ENCODE results near the gene MED8.

Gene MED8

DNA sequence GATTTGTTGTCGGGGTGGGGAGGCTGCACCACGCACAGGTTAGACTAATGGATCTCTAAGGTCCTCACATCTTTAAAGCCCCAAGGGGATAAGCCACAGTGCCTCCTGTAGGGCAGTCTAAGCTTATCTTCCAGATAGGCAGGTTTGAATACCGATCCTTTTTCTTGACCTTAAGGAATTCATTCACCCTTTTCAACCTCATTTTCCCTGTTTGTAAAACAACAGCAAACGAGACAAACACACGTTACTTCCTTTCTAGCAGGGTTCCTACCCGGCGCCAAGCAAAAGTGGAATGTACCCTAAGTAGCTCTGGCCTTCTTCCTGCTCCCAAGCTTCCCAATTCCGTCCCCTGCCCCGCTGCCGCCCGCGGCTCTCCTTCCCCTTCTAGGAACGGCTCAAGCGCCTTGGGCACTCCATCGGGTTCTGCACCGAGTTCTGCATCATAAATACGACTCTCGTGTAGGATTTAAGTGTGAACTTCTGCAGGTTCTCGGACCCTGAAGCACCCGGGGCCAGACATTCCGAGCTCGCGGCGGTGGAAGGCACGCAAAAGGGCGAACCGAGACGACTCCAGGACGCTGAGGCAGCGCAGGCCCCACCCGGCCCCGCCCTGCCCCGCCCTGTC is 31.4 kb downstream of the MED8 start:
- DNase-seq, result peak; percentile 60

DNA sequence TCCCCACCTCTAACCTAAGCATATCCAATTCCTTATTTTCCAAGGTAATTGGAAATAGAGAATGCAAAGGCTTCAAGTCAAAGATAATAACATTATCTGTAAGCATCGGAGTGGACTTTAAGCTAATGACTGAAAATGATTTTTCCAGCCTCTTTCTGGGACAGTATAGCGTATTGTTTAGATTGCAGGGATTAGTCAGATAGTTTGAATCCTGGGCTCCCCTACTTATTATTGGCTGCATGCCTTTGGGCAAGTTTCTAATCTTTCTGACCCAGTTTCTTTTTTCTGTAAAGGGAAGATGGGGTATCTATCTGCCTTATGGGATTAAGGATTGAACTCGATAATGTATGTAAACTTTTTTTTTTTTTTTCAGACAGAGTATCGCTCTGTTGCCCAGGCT is 32.3 kb downstream of the MED8 start:
- DNase-seq, result peak; percentile 29

DNA sequence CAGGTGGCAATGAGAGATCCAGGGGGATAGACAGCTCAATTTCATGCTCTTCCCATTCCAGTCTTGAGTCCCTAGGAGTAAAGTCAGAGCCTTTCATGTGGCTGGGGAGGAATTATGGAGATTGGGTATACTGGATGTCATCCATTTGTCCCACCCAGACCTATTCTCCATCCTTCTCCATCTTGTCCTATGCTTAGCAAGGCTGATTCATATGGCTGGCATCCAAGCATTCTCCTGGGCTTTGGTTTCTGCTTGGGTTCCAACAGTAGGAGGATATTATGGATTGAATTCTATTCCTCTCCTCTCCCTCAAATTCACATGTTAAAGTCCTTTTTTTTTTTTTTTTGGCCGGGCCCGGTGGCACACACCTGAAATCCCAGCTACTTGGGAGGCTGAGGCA is 34.7 kb downstream of the MED8 start:
- DNase-seq, result no peak

DNA sequence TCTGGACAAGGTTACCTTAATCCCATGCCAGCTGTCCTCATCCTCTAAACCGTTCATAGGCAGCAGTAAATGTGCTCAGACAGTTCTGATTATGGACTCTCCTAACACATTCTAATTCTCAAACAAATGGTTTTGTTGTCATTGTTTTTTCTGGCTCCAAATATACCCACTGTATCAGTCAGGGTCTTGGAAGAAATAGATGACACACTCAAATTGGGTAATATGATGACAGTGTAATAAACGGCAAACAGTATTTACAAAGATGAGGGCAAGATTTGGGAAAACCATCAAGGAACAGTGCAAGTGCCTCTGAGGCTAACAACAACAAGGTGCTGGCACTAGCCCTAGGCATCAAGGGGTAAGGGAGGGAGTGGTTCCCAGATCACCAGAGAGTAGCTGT is 35.1 kb downstream of the MED8 start:
- no peak for DNase-seq

DNA sequence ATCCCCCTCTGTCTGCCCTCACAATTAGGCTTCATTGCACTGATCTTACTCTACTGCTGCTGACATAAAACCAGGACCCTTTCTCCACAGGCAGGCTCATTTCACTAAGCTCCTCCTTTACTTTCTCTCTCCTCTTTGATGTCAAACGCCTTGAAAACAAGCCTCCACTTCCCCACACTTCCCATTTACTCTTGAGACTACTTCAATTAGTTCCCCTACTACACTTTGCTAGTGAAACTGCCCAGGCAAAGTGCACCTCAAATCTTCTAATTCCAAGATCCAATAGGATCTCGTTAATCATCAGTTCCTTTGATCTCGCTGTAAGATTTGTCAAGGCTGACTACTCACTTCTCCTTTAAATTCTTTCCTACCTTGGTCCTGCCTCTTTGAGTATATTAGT is 36.7 kb downstream of the MED8 start:
- DNase-seq, result no peak

DNA sequence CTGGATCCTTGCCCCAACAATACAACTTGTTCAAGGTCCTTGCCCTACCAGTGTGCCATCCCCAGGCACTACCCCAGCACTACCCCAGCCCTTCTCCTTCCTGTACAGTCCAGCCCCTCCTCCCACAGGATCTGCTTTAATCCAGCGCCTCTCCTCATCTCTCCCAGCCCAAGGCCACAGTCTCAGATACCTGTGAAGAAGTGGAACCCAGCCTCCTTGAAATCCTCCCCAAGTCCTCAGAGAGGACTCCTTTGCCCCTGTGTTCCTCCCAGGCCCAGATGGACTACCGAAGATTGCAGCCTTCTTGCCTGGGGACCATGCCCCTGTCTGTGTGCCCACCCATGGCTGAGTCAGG is 37.3 kb downstream of the MED8 start:
- DNase-seq, result no peak

DNA sequence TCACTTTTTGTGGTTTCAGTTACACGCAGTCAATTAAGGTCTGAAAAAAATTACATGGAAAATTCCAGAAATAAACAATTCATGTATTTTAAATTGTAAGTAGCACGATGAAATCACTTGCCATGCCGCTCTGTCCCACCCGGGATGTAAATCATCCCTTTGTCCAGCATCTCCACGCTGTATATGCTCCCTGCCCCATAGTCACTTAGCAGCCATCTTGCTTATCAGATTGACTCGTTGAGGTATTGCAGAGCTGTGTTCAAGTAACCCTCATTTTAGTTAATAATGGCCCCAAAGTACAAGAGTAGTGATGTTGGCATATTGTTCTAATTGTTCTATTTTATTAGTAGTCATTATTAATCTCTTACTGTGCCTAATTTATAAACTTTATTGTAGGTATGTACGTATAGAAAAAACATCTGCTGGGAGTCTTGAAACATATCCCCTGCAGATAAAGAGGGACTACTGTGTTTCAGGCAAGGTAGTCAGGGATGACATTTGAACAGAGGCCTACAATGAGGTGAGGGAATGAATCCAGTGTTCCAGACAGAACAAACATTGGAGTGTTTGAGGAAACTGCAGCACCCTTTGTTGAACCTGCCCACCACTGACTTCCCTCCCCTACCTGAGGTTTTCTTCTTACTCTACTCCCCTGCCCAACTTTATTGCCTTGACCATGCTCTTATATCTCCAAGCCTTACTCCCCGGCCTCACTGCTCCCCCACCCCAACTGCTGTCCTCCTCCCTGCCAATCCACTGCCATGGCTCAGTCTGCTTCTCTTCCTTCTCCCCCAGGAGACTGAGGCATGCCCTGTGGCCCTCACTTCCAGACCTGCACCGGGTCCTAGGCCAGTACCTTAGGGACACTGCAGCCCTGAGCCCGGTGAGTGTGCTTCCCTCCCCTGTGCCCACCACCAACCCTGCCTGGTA is 37.9 kb downstream of the MED8 start:
- DNase-seq, result no peak

DNA sequence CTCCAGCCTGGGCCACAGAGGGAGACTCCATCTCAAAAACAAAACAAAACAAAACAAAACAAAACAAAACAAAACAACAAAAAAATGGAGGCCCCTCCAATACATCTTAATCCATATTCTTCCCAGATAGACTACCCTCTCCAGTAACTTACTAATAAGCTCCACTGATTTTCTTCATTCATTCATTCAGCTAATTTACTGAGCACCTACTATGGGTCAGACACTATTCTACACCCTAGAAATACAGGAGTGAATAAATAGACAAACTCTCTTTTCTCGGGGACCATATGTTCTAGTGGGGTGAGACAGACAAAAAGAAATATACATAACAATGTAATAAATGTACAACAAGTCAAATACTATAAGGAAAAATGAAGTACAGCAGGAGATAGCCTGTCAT is 38.6 kb downstream of the MED8 start:
- DNase-seq, result no peak

DNA sequence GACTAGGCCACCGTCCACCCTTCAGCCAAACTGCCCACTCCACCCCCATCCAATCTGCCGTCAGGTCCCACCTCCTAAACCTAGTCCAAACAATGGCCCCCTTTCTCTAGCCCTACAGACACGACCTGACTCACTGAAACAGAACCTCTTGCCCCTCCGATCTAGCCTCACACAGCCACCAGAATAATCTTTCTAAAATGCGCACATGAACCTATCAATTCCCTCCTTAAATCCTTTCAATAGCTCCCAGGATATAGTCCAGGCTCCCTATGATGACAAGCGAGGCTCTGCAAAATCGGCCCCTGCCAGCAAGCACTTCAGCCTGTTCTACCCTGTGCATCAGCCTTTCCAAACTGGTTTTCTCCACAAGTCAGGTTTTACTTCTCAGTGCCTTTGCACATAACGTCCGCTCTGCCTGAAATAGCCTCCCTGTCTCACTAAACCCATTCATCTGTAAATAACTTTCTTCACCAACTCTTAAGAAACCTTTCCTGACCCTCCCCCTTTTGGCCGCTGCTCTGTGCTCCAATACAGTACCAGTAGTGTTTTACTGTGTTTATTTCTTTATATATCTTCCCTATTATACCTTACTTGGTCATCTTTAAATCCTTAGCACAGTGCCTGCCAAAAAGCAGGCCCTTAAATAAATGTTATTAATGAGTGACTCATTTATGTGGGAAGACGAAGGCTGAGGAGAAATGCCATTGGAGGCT is 39.9 kb downstream of the MED8 start:
- DNase-seq, result peak; percentile 69

DNA sequence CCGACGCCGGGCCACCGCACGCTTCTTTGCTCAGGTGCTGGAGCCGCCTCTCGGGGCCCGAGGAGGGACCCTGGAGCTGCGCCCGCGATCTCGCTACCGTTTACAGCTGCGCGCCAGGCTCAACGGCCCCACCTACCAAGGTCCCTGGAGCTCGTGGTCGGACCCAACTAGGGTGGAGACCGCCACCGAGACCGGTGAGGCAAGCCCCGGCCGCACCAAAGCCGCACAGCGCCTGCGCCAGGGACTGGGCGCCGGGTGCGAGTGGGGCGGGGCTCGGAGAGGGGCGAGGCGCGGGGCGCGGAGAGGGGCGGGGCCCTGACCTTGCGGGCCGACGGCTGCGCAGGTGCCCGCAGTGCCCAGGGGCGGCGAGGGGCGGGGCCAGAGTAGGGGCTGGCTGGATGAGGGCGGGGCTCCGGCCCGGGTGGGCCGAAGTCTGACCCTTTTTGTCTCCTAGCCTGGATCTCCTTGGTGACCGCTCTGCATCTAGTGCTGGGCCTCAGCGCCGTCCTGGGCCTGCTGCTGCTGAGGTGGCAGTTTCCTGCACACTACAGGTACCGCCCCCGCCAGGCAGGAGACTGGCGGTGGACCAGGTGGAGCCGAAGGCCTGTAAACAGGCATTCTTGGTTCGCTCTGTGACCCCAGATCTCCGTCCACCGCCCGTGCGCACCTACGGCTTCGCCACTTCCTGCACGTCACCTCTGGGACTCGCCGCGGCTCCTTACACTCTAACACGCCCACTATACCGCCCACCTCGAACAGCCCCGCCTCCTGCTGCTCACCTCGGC is 40.6 kb downstream of the MED8 start:
- DNase-seq, result no peak

DNA sequence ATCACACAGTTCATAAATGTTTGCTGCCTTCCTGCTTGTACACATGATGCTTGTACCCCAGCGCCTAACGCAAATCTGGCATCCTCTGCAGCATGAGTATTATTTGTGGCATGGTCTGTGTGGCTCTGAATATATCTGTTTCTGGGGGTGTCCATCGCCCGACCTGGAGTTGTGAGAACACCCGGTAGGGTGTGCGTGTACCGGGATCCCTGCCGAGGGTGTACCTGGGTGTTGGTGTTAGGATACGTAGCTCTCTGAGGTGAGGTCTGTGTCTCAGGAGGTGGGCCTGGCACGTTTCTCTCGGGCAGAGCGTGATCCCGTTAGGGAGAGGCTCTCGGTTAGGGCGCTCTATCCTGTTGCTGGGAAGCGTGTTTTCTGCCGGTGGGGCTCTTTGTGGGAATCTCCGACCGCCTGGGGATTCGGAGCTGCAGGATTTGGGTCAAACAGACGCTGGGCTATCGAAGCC is 41.2 kb downstream of the MED8 start:
- no peak for DNase-seq

DNA sequence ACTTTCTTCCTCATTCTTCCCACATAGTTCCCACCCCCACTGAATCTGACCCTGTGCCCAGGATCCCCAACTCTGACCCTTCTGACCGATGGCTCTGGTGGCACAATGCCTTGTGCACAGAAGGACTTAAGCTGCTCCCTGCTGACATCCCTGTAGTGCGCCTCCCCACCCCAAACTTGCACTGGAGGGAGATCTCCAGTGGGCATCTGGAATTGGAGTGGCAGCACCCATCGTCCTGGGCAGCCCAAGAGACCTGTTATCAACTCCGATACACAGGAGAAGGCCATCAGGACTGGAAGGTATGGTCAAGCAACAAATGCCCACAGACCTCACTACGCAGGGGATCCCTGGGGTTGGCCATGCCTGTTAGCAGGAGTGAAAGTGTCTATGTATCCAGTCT is 43.0 kb downstream of the MED8 start:
- no peak for DNase-seq

DNA sequence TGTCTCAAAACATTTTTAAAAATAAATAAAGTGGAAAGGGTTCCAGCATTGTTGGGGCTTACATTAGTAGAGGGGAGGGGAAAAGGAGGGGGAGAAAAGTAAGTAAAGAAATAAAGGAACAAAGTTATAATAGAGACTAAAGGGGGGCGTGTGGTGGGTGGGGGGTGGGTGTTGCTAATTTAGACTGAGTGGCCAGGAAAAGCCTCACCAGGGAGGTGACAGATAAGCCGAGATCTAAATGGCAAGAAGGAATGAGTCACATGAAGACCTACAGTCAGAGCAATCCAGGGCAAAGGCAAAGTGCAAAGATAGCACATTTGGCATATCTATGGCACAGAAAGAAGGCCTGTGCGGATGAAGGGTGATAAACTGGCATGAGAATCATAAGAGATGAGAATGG is 44.5 kb downstream of the MED8 start:
- DNase-seq, result no peak

DNA sequence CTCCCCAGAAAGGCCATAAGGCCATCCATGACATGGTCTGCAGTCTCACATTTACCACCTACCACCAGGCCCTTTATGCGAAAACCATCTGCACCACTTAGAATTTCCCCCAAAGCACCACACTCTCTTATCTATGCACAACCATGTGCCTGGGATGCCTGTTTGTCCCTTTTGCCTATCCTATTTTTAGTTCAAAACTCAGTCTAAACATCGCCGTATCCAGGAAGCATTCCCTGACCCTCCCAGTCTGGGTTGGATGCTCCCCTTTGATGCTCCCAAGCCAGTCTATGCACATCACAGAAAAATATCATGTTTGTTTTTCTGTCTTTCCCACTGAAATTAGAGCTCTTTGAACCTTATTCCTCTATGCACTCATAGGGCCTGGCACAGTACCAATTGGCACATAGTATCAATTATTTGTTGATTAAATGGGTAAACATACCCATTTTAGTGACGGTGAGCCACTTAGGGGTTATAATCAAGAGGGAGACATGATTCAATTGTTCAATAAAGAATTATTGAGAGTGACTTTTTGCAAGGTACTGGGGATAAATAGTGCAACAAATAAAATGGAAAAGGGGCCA is 45.2 kb downstream of the MED8 start:
- DNase-seq, result no peak

DNA sequence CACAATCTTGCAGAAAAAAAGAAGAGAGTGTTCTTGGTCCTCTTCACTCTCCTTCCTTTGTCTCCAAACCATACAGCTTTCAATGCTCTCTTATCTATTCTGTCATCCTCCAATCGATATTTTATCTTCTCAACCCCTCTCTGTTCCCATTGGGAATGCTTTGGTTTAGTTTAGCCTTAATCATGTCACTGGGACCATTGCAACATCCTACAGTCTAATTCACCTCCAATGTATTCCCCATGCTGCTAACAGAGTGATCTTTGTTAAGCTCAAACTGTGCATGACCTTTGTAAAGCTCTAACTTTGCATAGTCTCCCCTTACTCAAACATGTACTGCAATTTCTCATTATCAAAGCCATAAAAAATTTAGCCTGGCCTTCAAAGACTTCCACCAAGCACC is 49.0 kb downstream of the MED8 start:
- no peak for DNase-seq

DNA sequence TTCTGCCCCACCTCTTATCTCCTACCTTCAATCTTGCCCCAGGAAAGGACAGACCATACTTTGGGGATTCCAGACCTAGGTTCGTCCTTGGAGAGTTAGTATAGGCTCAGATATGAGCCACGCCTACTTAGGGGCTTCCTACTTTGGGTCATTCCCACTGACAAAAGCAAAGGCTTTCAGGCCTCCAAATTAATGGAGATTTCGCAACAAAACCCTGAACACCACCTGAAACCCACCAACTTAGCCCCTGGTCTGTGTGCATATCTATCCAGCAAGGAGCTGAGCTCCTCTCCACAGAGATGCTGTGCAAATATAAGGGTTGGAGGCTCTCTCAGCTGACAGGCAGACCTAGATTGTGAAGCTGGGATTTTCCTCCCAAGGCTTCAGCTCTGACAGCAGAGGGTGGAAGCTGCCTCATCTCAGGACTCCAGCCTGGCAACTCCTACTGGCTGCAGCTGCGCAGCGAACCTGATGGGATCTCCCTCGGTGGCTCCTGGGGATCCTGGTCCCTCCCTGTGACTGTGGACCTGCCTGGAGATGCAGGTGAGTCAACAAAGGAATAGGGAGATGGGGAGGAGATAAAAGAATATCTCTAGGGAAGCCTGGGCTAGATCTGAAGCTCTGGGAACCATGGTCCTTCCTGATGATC is 49.9 kb downstream of the MED8 start:
- DNase-seq, result no peak

DNA sequence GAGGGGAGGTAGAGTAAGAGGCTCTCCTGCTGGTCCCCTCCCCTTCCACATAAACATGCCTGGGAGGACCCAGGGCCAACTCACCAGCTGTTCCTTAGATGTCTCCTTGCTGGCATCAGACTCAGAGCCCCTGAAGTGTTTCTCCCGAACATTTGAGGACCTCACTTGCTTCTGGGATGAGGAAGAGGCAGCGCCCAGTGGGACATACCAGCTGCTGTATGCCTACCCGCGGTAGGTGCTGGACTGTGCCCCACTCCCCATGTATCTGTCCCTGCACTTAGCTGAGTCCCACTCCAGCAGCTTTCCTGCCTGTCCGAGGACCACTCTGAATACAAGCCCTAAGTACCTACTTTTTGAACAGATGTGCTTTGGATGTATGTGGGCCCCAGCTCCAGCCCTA is 51.6 kb downstream of the MED8 start:
- no peak for DNase-seq

DNA sequence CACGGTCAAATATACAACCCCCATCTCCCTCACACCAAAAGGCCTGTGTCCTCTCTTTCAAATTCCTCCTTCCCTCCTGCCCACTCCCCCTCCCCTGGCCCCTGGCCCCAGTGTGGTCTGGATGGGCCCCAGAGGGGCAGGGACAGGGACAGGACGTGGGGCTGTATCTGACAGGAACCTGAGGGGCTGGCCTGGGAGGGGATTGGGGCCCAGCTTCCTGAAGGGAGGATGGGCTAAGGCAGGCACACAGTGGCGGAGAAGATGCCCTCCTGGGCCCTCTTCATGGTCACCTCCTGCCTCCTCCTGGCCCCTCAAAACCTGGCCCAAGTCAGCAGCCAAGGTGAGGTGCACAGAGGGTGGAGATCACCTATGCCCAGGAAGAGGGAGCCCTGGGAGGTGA is 52.0 kb downstream of the MED8 start, which contains the start of gene MPL:
Gene MPL (plus strand): TSS at position 231 of the 400 bp plus-strand sequence. CDS start 31 bp downstream, at position 262.
- no peak for DNase-seq

DNA sequence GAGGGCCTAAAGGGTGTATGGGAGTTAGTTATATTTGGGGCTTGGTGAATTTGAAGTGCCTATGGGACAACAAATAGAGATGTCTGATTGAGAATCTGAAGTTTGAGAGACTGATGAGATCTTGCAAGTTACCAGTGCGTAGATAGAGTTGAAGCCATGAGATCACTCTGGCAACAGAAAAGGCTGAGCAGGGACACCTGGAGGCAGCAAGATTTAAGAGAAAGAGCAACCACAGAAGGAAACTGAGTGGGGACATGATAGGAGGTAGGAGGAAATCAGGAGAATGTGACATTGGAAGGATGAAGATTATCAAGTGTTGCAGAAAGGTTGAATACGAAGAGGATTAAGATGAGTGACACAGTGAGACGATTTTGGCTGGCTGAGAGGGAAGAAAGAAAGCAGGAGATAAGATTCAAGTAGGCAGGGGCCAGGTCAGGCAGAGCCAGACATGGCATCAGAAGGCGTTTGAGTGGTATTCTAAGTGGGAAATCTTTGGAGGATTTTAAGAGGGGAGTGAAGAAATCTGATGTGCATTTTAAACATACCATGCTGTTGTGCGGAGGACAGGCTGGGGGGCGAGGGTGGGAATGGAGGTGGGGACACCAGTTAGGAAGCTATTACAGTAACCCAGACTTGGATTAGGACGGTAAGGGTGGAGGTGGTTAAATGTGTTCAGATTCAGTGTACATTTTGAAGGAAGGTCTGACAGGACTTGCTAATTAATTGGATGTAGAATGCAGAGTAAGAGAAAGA is 55.0 kb downstream of the MED8 start:
- DNase-seq, result no peak

All from HCEC 1CT (cell line).